ENCODE data around the gene TEAD1. TPM values are rescaled to one million over a fixed set of nuclear protein-coding genes. Genes with fewer than 3 reads are reported as not detected.

Gene TEAD1
- total RNA-seq, 1 experiment from 2014 or later, result 102 TPM

GRCh38 chr11:12706545-12707499 is 32.6 kb downstream of the TEAD1 start:
- intact Hi-C loops (cut with micrococcal nuclease; ENCODE audit: unreplicated experiment) (no loop called here), in situ Hi-C loops (cut with HindIII; ENCODE audit: low pct_unique_long_range_greater_than_20kb, low sequenced_read_pairs) (no loop called here)
- TF ChIP-seq POLR2AphosphoS5 (IDR thresholded peaks at IDR 0.05; ENCODE audit: low read depth, low read length) (no peak), REST (IDR thresholded peaks at IDR 0.05; ENCODE audit: insufficient read depth in 1 of 2, low read depth in 2 of 2, low read length in 1 of 2) (no peak), SIN3A (IDR thresholded peaks at IDR 0.05; ENCODE audit: borderline replicate concordance, insufficient read depth, low read depth, low read length) (no peak), CTCF (IDR thresholded peaks at IDR 0.05) (no peak), TCF7L2 (IDR thresholded peaks at IDR 0.05; ENCODE audit: low read depth, low read length) (no peak)
- no peak for DNase-seq (ENCODE audit: low read depth, low spot score)
- Histone ChIP-seq H3K36me3 (ENCODE audit: control insufficient read depth, insufficient read depth, low read length) (no peaks in the 10 kb centered on the region), H3K27ac (ENCODE audit: low read length) (no peak overlapping the region), H3K4me1 (ENCODE audit: control insufficient read depth, insufficient read depth, low read length) (peaks cover 37% of the 10 kb centered on the region), H3K9me3 (ENCODE audit: control insufficient read depth, insufficient read depth, low read depth, low read length) (no peaks in the 10 kb centered on the region), H3K27me3 (ENCODE audit: control insufficient read depth, insufficient read depth, low read length) (no peaks in the 10 kb centered on the region), H3K4me3 (ENCODE audit: low read depth in 2 of 2, low read length in 2 of 2) (no peak overlapping the region)
- POLR2A ChIA-PET, result interaction anchor here (0.5 kb wide), 1 partner anchor 591 kb away, joined by 6 read pairs; no protein-coding TSS in a partner anchor
- CTCF ChIA-PET, result interaction anchor here (0.7 kb wide), 1 partner anchor 102 kb away, joined by 4 read pairs; no protein-coding TSS in a partner anchor
- ATAC-seq, result no peak
- no TSS peak for BruUV-seq (replicated peaks)

- intact Hi-C loops (cut with micrococcal nuclease; ENCODE audit: unreplicated experiment), result no loop called here
- Histone ChIP-seq H3K27ac (ENCODE audit: low read length) (no peak overlapping the region), H3K36me3 (ENCODE audit: control insufficient read depth, insufficient read depth, low read length) (no peaks in the 10 kb centered on the region), H3K4me1 (ENCODE audit: control insufficient read depth, insufficient read depth, low read length) (peaks cover 33% of the 10 kb centered on the region), H3K4me3 (ENCODE audit: low read depth in 2 of 2, low read length in 2 of 2) (no peak overlapping the region), H3K9me3 (ENCODE audit: control insufficient read depth, insufficient read depth, low read depth, low read length) (no peaks in the 10 kb centered on the region), H3K27me3 (ENCODE audit: control insufficient read depth, insufficient read depth, low read length) (no peaks in the 10 kb centered on the region)
- ChIA-PET CTCF (no interaction called here), POLR2A (no interaction called here)
- DNase-seq (ENCODE audit: low read depth, low spot score), result no peak
- in situ Hi-C loops (cut with HindIII; ENCODE audit: low pct_unique_long_range_greater_than_20kb, low sequenced_read_pairs), result no loop called here
- no peak for ATAC-seq
- no TSS peak for BruUV-seq (replicated peaks)
- no peak for TF ChIP-seq POLR2AphosphoS5 (IDR thresholded peaks at IDR 0.05; ENCODE audit: low read depth, low read length)
- no peak for TF ChIP-seq TCF7L2 (IDR thresholded peaks at IDR 0.05; ENCODE audit: low read depth, low read length)
- TF ChIP-seq SIN3A (IDR thresholded peaks at IDR 0.05; ENCODE audit: borderline replicate concordance, insufficient read depth, low read depth, low read length), result no peak
- no peak for TF ChIP-seq REST (IDR thresholded peaks at IDR 0.05; ENCODE audit: insufficient read depth in 1 of 2, low read depth in 2 of 2, low read length in 1 of 2)
- TF ChIP-seq CTCF (IDR thresholded peaks at IDR 0.05), result no peak
These were observed 33.3 kb downstream of the TEAD1 start for GRCh38 chr11:12707500-12707880.
